ENCODE results near the gene CARD9.
A peak's percentile ranks its signal among the peaks of the same experiment; 100 is the strongest.
"Not testable (repeated sequence)": the region's sequence is repeated elsewhere in the genome, so short reads cannot be mapped to it uniquely, and the experiment has no call there.

Gene CARD9

GRCh38 chr9:136373300-136374182, at the start of gene CARD9:
CARD9 (minus strand) TSS chr9:136373669; CDS start chr9:136372078, 1,591 bp downstream.
- DNase-seq, result no peak

- no peak for DNase-seq
Measured at GRCh38 chr9:136422876-136423275, 49.4 kb upstream of the CARD9 start.

- no peak for DNase-seq
Measured at GRCh38 chr9:136421791-136422190, 48.3 kb upstream of the CARD9 start.

GRCh38 chr9:136419092-136419420, 45.6 kb upstream of the CARD9 start:
- DNase-seq, result no peak

- no peak for DNase-seq
Measured at GRCh38 chr9:136418182-136419091, 45.0 kb upstream of the CARD9 start.

- no peak for DNase-seq
Measured at GRCh38 chr9:136416914-136417313, 43.4 kb upstream of the CARD9 start.

- DNase-seq, result no peak
Measured at GRCh38 chr9:136416427-136416826, 43.0 kb upstream of the CARD9 start.

GRCh38 chr9:136412962-136413361, 39.5 kb upstream of the CARD9 start:
- no peak for DNase-seq

GRCh38 chr9:136411378-136411777, 37.9 kb upstream of the CARD9 start:
- DNase-seq, result no peak

- DNase-seq, result peak; percentile 93
Measured at GRCh38 chr9:136410500-136411287, 37.2 kb upstream of the CARD9 start, which contains the start of the genes ENTR1 and PMPCA. ENTR1 (minus strand) TSS chr9:136410614; CDS start chr9:136410397, 217 bp downstream. PMPCA (plus strand) TSS chr9:136410658; CDS start chr9:136410669, 11 bp downstream.

- DNase-seq, result peak; percentile 19
Measured at GRCh38 chr9:136409557-136410455, 36.3 kb upstream of the CARD9 start.

- no peak for DNase-seq
Measured at GRCh38 chr9:136407911-136408310, 34.4 kb upstream of the CARD9 start.

- DNase-seq, result not testable (repeated sequence)
Measured at GRCh38 chr9:136407061-136407460, 33.6 kb upstream of the CARD9 start.

- DNase-seq, result not testable (repeated sequence)
Measured at GRCh38 chr9:136405904-136406303, 32.4 kb upstream of the CARD9 start.

- no peak for DNase-seq
Measured at GRCh38 chr9:136405481-136405880, 32.0 kb upstream of the CARD9 start.

- DNase-seq, result no peak
Measured at GRCh38 chr9:136404801-136405136, 31.3 kb upstream of the CARD9 start.

- peak; percentile 16 for DNase-seq
Measured at GRCh38 chr9:136403915-136404800, 30.7 kb upstream of the CARD9 start.

GRCh38 chr9:136403538-136403914, 30.1 kb upstream of the CARD9 start:
- peak; percentile 55 for DNase-seq

GRCh38 chr9:136402067-136402466, 28.6 kb upstream of the CARD9 start:
- DNase-seq, result no peak

- no peak for DNase-seq
Measured at GRCh38 chr9:136401173-136401922, 27.9 kb upstream of the CARD9 start.

Measured in activated gamma-delta T cell treated with Interleukin-2 at 50 U/mL for 16 hours (primary cell).